Forelimb muscle (tissue), 1 donor: ENCODE measurements around the gene PCDHA6. TPM values are rescaled to one million over a fixed set of nuclear protein-coding genes. Genes with fewer than 3 reads are reported as not detected.
"Not testable (repeated sequence)": the region's sequence is repeated elsewhere in the genome, so short reads cannot be mapped to it uniquely, and the experiment has no call there.

Source experiments
- DNase-seq: peaks from one replicate; pipeline ENCODE4 v3.0.0-alpha.2; 2013; ENCODE audit warnings: low read depth
- polyA plus RNA-seq: library from polyadenylated mRNA; unstranded; fragments of 120-200 nt; gene quantifications from one replicate; pipeline ENCODE4 v1.2.1, GENCODE V29; 2013; ENCODE audit not compliant: insufficient read length

Gene PCDHA6
- polyA plus RNA-seq, 1 donor: 0.06 TPM

DNA sequence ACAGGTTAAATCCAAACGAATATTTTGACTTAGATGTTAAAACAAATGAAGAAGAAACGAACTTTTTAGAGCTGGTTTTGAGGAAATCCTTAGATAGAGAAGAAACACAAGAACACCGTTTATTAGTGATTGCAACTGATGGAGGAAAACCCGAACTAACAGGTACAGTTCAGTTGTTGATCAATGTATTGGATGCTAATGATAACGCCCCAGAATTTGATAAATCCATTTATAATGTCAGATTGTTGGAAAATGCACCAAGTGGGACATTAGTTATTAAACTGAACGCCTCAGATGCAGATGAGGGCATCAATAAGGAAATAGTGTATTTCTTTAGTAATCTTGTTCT lies 5.5 kb upstream of the PCDHA6 start:
- no peak for DNase-seq

DNA sequence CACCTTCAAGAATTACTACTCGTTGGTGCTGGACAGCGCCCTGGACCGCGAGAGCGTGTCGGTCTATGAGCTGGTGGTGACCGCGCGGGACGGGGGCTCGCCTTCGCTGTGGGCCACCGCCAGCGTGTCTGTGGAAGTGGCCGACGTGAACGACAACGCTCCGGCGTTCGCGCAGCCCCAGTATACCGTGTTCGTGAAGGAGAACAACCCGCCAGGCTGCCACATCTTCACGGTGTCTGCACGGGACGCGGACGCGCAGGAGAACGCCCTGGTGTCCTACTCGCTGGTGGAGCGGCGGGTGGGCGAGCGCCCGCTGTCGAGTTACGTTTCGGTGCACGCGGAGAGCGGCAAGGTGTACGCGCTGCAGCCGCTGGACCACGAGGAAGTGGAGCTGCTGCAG lies 4.8 kb upstream of the PCDHA6 start:
- DNase-seq: not testable (repeated sequence)

DNA sequence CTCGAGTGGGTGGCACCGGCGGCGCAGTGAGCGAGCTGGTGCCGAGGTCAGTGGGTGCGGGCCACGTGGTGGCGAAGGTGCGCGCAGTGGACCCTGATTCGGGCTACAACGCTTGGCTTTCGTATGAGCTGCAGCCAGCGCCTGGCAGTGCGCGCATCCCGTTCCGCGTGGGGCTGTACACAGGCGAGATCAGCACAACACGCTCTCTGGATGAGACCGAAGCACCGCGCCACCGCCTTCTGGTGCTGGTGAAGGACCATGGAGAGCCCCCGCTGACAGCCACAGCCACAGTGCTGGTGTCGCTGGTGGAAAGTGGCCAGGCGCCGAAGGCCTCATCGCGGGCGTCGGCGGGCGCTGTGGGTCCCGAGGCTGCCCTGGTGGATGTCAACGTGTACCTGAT lies 4.3 kb upstream of the PCDHA6 start:
- DNase-seq: no peak

DNA sequence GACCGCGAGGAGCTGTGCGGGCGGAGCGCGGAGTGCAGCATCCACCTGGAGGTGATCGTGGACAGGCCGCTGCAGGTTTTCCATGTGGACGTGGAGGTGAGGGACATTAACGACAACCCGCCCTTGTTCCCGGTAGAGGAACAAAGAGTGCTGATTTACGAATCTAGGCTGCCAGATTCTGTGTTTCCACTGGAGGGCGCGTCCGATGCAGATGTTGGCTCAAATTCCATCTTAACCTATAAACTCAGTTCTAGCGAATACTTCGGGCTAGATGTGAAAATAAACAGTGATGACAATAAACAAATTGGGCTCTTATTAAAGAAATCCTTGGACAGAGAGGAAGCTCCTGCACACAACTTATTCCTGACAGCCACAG lies 590 bp downstream of the PCDHA6 start:
- DNase-seq: no peak

- not testable (repeated sequence) for DNase-seq
Measured at GRCh38 chr5:140829511-140830501, 2.0 kb downstream of the PCDHA6 start.

- no peak for DNase-seq
Measured at GRCh38 chr5:140833993-140834392, 6.2 kb downstream of the PCDHA6 start, which contains the start of gene PCDHA7. TSS of gene PCDHA7 (plus strand) at chr5:140834269. CDS start at chr5:140834384, 115 bp downstream.

GRCh38 chr5:140834439-140835008 lies 6.8 kb downstream of the PCDHA6 start:
- not testable (repeated sequence) for DNase-seq

- no peak for DNase-seq
Measured at GRCh38 chr5:140835622-140836510, 8.1 kb downstream of the PCDHA6 start.

GRCh38 chr5:140840978-140841962 lies 13.5 kb downstream of the PCDHA6 start, which contains the start of gene PCDHA8:
TSS of gene PCDHA8 (plus strand) at chr5:140841187. CDS start at chr5:140841322, 135 bp downstream.
- no peak for DNase-seq

GRCh38 chr5:140842798-140843733 lies 15.3 kb downstream of the PCDHA6 start:
- DNase-seq: no peak

GRCh38 chr5:140848139-140849102 lies 20.7 kb downstream of the PCDHA6 start, which contains the start of gene PCDHA9:
TSS of gene PCDHA9 (plus strand) at chr5:140848382. CDS start at chr5:140848496, 114 bp downstream.
- DNase-seq: not testable (repeated sequence)

- not testable (repeated sequence) for DNase-seq
Measured at GRCh38 chr5:140849831-140850634, 22.3 kb downstream of the PCDHA6 start.

GRCh38 chr5:140855772-140856674 lies 28.3 kb downstream of the PCDHA6 start, which contains the start of gene PCDHA10:
TSS of gene PCDHA10 (plus strand) at chr5:140855897. CDS start at chr5:140856049, 152 bp downstream.
- DNase-seq: no peak

DNA sequence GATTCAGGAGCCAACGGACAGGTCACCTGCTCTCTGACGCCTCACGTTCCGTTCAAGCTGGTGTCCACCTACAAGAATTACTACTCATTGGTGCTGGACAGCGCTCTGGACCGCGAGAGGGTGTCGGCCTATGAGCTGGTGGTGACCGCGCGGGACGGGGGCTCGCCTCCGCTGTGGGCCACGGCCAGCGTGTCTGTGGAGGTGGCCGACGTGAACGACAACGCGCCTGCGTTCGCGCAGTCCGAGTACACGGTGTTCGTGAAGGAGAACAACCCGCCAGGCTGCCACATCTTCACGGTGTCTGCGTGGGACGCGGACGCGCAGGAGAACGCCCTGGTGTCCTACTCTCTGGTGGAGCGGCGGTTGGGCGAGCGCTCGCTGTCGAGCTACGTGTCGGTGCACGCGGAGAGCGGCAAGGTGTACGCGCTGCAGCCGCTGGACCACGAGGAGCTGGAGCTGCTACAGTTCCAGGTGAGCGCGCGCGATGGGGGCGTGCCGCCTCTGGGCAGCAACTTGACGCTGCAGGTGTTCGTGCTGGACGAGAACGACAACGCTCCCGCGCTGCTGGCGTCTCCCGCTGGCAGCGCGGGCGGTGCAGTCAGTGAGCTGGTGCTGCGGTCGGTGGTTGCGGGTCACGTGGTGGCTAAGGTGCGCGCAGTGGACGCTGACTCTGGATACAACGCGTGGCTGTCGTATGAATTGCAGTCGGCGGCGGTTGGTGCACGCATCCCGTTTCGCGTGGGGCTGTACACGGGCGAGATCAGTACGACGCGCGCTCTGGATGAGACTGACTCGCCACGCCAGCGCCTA lies 29.6 kb downstream of the PCDHA6 start:
- no peak for DNase-seq

- DNase-seq: no peak
Measured at GRCh38 chr5:140857987-140858240, 30.2 kb downstream of the PCDHA6 start.
